GM21390 (cell line): ENCODE results near the gene FBN3.
"Not testable (repeated sequence)": the region's sequence is repeated elsewhere in the genome, so short reads cannot be mapped to it uniquely, and the experiment has no call there.

Experiments used
- ATAC-seq: cut with Tn5 transposase; IDR thresholded peaks from one replicate; pipeline ENCODE4 v1.9.1; 2021; ENCODE audit not compliant: unreplicated experiment

Gene FBN3

GRCh38 chr19:8149261-8150094, at the start of gene FBN3:
Gene FBN3 (minus strand): TSS chr19:8149592. CDS start chr19:8147480, 2,112 bp downstream.
- ATAC-seq = no peak

GRCh38 chr19:8196271-8196927, 47.0 kb upstream of the FBN3 start:
- no peak for ATAC-seq

- ATAC-seq = no peak
These were observed 45.3 kb upstream of the FBN3 start for GRCh38 chr19:8194528-8195267.

- ATAC-seq = no peak
These were observed 42.9 kb upstream of the FBN3 start for GRCh38 chr19:8192221-8192820.

- ATAC-seq = no peak
These were observed 36.1 kb upstream of the FBN3 start for GRCh38 chr19:8185343-8186068.

- ATAC-seq = no peak
These were observed 34.9 kb upstream of the FBN3 start for GRCh38 chr19:8184274-8184673.

- no peak for ATAC-seq
These were observed 30.6 kb upstream of the FBN3 start for GRCh38 chr19:8180018-8180417.

GRCh38 chr19:8174706-8175105, 25.3 kb upstream of the FBN3 start:
- no peak for ATAC-seq

- no peak for ATAC-seq
These were observed 19.1 kb upstream of the FBN3 start for GRCh38 chr19:8168537-8168936.

GRCh38 chr19:8167985-8168384, 18.6 kb upstream of the FBN3 start:
- no peak for ATAC-seq

- ATAC-seq = no peak
These were observed 14.4 kb upstream of the FBN3 start for GRCh38 chr19:8163759-8164158.

GRCh38 chr19:8161135-8161646, 11.8 kb upstream of the FBN3 start:
- ATAC-seq = no peak

- ATAC-seq = not testable (repeated sequence)
These were observed 9.9 kb upstream of the FBN3 start for GRCh38 chr19:8159322-8159721.

GRCh38 chr19:8158411-8159074, 9.2 kb upstream of the FBN3 start:
- ATAC-seq = no peak

- ATAC-seq = no peak
These were observed 5.9 kb upstream of the FBN3 start for GRCh38 chr19:8155318-8155717.

GRCh38 chr19:8154014-8154413, 4.6 kb upstream of the FBN3 start:
- not testable (repeated sequence) for ATAC-seq

- ATAC-seq = no peak
These were observed 2.3 kb upstream of the FBN3 start for GRCh38 chr19:8151767-8152035.

- no peak for ATAC-seq
These were observed 1.8 kb upstream of the FBN3 start for GRCh38 chr19:8150998-8151766.

- ATAC-seq = no peak
These were observed 930 bp upstream of the FBN3 start for GRCh38 chr19:8150178-8150865.
